Suppressor macrophage (primary cell): ENCODE measurements around the gene GPR31.
"Not testable (repeated sequence)": the region's sequence is repeated elsewhere in the genome, so short reads cannot be mapped to it uniquely, and the experiment has no call there.

Experiments used
- DNase-seq, 4 experiments: peaks; one replicate each; pipeline ENCODE4 v3.0.0-alpha.2; 2020 to 2022
- total RNA-seq, 17 experiments: gene quantifications; one replicate each; lab custom pipeline; 2026; ENCODE audit warnings: mixed read lengths in 6 of 17, inconsistent platforms in 3 of 17; lab: John Stamatoyannopoulos, UW

GPR31 gene
- total RNA-seq: 0 to 4.3 (median 0.66) reads per million in 17 experiments

DNA sequence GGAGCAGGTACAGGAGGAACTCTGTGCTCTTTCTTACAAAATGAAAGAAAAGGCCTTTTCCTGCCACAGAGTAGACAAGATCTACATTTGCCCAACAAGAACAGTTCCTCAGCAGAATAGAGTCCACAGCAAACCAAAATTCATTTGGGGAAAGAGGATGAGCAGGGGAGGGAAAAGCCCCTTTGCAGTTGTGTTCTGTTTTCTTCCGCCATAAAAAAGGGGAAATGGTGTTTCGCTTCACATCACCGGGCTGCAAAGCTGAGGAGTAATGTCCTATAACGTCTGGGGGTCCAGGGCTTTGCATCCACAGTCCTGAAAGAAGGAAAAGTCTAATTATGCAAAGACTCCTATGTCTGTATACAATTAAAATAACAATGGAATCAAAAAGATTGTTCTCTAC is at the start of gene GPR31:
GPR31 (minus strand) TSS at position 118 of the 400 bp plus-strand sequence. CDS start 149 bp downstream, outside the sequence.
- DNase-seq: peak; percentile 37 to 71 (median 60)

DNA sequence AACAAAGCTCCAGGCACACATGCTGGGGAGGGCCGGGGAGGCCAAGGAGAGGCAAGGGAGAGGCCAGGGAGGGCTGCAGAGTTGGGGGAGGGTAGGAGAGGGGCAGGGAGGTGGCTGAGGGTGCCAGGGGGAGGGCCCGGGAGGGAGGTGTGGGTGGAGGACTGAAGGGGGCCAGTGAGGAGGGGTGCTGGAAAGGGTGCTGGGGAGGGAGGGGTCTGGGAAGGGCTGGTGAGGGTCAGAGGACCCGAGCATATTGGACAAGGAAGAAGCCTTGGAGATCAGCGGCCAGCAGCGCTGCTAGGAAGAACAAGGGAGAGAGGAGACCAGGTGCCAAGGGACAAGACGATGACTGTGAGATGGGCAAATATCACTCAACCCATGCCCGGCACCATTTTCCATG is 49.7 kb upstream of the GPR31 start:
- no peak for DNase-seq

DNA sequence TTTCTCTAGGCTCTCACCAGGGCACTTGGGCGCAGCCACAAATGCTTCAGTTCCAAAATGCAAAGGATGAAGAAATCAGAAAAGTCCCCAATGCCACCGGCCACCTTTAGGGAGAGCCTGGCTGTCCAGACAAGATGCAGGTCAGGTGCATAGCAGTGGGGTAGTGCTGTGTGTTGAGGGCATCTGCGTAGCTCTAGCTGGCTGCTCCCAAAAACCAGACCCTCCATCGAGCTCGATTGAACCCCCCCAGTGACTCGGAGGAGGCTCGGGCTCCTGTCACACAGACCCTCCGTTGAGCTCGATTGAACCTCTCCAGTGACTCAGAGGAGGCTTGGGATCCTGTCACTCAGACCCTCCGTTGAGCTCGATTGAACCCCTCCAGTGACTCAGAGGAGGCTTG is 47.5 kb upstream of the GPR31 start:
- DNase-seq: not testable (repeated sequence)

DNA sequence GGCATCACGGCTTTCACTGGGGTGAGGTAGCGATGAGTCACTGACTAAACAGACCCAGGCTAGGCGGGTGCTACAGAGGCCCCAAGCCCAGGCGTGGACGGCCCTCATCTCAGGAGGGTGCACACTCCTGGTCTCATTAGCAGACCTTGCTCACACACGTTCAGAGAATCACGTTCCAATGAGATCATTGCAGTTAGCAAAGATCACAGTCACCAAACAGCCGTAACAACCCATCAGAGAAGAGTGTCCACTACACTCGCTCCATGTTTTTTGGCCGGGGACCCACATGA is 46.2 kb upstream of the GPR31 start:
- DNase-seq: not testable (repeated sequence)

DNA sequence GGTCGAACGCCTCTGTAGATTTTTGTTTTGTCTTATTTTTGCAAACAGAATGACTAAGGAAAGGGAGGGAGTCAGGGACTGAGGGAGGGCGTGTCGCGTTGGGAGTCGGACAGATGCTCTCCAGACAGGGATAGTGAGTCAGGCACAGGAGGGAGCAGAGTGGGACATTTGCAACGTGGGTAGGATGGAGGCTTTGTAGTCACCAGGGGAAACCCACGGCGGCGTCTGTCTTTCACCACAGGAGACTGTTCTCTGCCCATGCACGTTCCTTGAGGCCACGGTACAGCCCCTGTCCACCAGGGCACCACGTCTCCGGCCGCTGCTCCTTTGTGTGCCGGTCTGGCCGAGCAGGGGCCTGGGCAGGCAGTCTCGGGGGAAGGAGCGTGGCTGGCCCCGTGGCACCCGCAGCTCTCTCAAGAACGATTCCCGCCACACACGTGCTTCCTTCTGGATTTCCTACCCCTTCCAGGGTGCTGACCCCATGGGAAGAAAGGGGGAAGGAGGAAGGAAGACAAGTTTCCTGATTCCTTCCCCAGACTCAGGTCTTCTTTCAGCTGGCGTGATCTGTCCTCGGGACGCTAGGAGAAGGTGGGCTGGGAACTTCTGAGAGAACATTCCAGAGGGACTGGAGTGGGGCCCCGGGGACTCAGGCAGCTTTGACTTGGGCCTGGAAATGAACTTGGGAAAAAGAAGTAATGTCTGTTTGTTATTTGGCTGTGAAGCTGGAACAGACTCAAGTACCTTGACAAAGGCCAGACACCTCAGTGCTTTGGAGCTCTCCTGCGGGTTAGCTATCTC is 45.7 kb upstream of the GPR31 start:
- DNase-seq: not testable (repeated sequence)

DNA sequence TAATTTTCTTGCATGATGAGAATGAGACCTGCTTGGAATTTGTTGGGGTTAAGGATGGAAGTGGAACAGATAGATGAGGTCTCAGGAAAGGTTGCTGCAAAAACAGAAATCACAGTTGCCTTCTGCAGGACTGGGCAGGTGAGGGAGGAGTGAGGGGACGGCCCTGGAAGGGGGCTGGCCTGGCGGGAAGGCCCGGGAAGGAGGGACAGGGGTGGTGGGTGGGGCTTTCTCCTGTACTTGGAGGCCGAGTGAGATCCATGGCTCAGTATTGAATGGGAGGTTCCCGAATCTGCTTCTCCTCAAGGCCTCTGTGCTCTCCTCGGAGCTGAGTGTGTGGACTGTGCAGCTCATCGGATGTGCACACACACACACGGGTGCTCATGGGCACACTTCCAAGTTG is 44.8 kb upstream of the GPR31 start:
- DNase-seq: not testable (repeated sequence)

GRCh38 chr6:167200806-167201205 is 43.0 kb upstream of the GPR31 start:
- DNase-seq: no peak

- not testable (repeated sequence) for DNase-seq
Measured at GRCh38 chr6:167195941-167196610, 38.3 kb upstream of the GPR31 start.

- DNase-seq: not testable (repeated sequence)
Measured at GRCh38 chr6:167193515-167194125, 35.8 kb upstream of the GPR31 start.

DNA sequence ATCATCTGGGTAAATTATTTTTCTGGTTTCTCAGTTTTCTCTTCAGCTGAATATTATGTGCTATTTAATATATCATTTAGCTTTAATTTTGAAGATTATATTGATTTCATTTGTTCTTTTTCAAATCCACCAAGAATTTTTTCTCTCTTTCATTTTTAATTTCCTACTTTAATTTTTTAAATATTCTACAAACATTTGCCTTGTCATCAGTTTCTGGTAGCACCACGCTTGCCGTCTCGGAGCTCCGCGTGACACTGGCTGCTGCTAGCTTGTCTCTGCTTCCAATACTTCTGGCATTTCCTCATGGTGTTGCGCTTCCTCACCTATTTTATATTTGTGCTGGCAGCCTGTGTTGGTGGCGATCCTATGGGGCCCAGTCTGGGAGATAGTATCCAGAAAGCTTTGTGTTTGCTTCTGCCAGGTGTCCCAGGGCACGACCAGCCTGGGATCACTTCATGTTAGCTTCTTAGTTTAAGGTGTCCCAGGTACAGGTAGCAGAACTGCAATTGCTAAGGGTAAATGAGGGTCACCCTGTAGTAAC is 33.3 kb upstream of the GPR31 start:
- DNase-seq: not testable (repeated sequence)

DNA sequence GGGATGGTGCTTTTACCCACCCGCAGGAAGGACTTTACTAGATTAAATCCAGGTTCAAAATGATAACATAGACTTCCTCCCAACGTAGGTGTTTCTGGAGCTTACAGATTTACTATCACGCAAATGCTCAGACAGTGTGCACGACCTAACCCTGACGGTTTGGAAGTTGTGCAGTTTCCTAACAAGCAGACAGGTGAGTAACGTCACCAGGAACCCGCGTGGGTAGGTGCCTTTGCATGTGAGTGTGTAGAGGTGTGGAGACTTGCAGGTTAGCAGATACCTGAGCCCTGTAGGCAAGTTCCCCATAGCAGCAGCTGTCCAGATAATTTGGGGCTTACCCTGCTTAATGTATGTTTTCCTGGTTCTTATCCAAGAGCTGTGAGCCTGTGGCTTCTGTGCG is 29.5 kb upstream of the GPR31 start:
- DNase-seq: not testable (repeated sequence)

DNA sequence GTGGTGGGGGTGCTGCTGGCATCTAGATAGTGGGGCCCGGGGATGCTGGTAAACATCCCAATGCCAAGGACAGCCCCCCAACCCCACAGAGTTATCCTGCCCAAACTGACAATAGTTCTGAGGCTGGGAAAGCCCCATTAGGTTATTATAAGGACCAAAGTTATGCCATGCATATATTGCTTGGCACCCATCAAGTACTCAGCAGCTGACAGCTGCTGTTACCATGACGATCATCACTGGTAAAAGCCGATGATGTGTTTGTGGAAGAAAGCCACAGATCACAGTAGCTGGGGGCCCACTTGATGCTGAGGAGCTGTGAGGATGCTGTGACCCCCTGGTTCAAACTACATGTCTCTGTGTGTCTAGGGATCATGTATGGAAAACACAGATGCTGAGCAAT is 27.3 kb upstream of the GPR31 start:
- DNase-seq: not testable (repeated sequence)

- DNase-seq: not testable (repeated sequence)
Measured at GRCh38 chr6:167182913-167183314, 25.1 kb upstream of the GPR31 start.

DNA sequence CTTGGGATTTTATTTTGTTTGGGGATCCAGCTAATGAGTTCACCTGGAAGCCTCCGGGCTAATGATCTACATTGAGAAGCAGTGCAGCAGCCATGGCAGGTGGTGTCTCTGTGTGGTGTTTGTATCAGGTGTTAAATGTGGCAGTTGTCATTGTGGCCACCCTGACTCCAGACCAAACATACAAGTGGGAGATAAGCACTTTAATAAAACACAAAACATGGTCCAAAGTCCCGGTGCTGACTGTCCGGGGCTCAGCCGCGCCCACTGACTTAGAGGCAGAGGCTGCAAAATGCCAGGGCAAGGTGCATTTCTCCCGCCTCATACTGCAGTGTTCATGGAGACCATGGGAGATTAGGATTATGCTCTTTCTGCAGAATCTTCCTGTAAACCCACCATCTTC is 23.6 kb upstream of the GPR31 start:
- DNase-seq: not testable (repeated sequence)

DNA sequence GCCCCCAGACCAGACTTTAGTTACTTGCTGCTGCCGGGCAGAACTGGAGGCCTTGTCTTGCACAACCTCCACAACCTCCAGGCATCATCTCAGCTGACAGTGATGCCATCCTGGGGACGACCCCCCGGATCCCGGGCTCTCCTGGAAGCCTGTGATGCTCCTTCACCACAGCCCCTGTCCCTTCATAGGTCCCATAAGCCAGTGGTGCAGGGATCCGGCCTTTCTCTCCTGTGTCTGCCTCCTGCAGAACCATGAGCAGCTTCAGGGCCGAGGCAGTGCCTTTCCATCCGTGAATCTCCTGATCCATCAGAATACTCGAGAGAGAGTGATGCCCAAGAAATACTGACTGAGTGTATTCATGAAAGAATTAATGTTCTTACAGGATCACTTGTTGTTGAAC is 22.3 kb upstream of the GPR31 start:
- DNase-seq: not testable (repeated sequence)

GRCh38 chr6:167178896-167179655 is 21.3 kb upstream of the GPR31 start:
- not testable (repeated sequence) for DNase-seq

DNA sequence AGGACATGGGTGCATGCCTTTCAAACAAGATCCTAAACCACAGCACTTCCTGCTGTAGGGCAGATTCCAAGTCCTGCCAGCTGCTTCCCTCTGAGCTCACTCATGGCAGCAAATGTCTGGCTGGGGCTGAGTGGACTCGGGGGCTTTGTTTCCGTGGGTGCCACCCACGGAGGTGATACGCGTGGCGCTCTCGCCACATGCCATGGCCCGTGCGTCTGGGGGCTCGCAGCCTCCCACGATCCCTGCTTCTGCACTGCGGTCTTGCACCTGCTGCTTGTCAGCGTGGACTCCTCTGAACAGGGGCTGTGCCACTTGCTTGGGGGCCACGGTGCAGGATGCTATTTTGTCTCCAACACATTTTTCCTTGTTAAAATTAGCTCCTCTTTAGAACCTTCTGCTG is 19.5 kb upstream of the GPR31 start:
- DNase-seq: not testable (repeated sequence)

DNA sequence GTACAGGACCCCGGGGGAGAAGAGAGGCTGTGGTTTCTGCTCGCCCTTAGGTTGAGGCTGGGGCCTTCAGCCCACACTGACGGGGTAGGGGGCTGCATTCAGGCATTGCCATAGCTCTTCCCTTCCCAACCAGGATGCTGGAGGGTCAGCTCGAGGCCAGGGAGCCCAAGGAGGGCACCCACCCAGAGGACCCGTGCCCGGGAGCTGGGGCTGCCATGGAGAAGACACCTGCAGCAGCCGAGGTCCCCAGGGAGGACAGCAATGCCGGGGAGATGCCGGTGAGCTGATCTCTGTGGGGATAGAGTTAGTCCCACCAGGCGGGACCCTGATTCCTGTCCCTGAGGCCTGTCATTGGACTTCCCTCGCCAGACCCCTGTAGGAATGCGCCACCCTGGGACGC is 14.2 kb upstream of the GPR31 start:
- not testable (repeated sequence) for DNase-seq

- DNase-seq: not testable (repeated sequence)
Measured at GRCh38 chr6:167171300-167171699, 13.5 kb upstream of the GPR31 start.

DNA sequence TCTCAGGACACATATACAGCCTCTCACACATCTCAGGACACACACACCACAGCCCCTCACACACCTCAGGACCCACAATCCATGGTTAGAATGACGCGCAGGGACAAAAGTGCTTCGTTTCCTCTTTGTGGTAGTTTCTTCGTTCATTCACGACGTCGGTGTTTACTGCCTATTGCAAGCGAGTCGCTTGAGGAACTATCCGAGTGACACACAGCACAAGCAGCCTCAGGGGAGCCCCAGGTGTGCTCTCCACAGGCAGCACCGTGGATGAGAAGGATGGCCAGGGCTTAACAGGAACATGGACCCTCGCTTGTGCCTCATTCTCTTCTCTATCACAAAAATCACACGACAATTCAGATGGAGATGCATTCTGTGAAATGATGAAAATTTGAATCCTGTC is 12.1 kb upstream of the GPR31 start:
- not testable (repeated sequence) for DNase-seq

GRCh38 chr6:167168296-167168695 is 10.5 kb upstream of the GPR31 start:
- DNase-seq: not testable (repeated sequence)

- DNase-seq: not testable (repeated sequence)
Measured at GRCh38 chr6:167167699-167168098, 9.9 kb upstream of the GPR31 start.
